ENCODE results near the gene NTF3.

NTF3 gene

GRCh38 chr12:5459051-5459782 is 27.3 kb downstream of the NTF3 start:
- no peak for TF ChIP-seq CTCF (IDR thresholded peaks at IDR 0.05; ENCODE audit: low read depth, low read length)
- H3K4me3 ChIP-seq (ENCODE audit: low read depth, low read length): no peak overlapping the region

GRCh38 chr12:5460817-5461216 is 28.9 kb downstream of the NTF3 start:
- no peak for TF ChIP-seq CTCF (IDR thresholded peaks at IDR 0.05; ENCODE audit: low read depth, low read length)

GRCh38 chr12:5461966-5462365 is 30.1 kb downstream of the NTF3 start:
- no peak for TF ChIP-seq CTCF (IDR thresholded peaks at IDR 0.05; ENCODE audit: low read depth, low read length)
- H3K4me3 ChIP-seq (ENCODE audit: low read depth, low read length): no peak overlapping the region

More at GRCh38 chr12:5460817-5461216, 28.9 kb downstream of the NTF3 start:
- no peak overlapping the region for H3K4me3 ChIP-seq (ENCODE audit: low read depth, low read length)

GRCh38 chr12:5464096-5464495 is 32.2 kb downstream of the NTF3 start:
- no peak overlapping the region for H3K4me3 ChIP-seq (ENCODE audit: low read depth, low read length)
- no peak for TF ChIP-seq CTCF (IDR thresholded peaks at IDR 0.05; ENCODE audit: low read depth, low read length)

- TF ChIP-seq CTCF (IDR thresholded peaks at IDR 0.05; ENCODE audit: low read depth, low read length): no peak
- H3K4me3 ChIP-seq (ENCODE audit: low read depth, low read length): no peak overlapping the region
Observed at GRCh38 chr12:5465384-5465783, 33.5 kb downstream of the NTF3 start.

GRCh38 chr12:5466521-5466960 is 34.6 kb downstream of the NTF3 start:
- TF ChIP-seq CTCF (IDR thresholded peaks at IDR 0.05; ENCODE audit: low read depth, low read length): no peak
- no peak overlapping the region for H3K4me3 ChIP-seq (ENCODE audit: low read depth, low read length)

- TF ChIP-seq CTCF (IDR thresholded peaks at IDR 0.05; ENCODE audit: low read depth, low read length): no peak
- peak overlapping the region; percentile 22; the same call in 1 of the 2 replicates for H3K4me3 ChIP-seq (ENCODE audit: low read depth, low read length)
Observed at GRCh38 chr12:5467931-5468330, 36.0 kb downstream of the NTF3 start.

Data from WI38 (cell line).